ENCODE measurements around the gene RIPK3.

DNA sequence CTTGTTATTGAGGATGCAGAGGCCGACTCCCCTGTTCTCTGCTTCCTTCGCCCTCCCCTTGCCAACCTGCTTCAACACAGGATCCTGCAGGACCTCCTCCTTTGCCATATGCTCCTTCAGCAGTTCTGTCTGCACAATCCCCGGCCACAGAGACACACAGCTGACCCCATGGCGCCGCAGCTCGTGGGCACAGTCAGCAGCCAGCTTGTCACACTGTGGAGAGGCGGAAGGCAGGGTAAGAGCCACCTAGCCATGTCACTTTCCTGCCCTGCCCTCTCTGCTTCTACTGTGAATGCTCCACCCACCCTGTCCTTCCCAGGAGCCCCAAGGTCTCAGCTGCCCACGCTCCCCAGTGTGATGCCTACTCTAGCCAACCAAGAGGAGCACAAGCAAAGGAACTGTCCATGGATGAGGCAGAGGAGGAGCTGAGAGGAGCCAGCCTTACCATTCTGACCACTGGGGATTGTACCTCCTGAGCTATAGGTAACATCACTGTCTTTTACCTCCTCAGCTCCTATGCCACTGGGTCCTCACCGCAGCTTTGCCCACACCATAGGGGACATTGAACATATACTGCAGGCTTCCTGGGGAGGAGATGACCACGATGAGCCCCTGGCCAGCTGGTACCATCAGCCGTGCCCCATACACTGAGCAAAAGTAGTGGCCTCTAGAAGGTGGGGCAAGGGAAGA lies 47.5 kb downstream of the RIPK3 start:
- TF ChIP-seq, protein P1, sequence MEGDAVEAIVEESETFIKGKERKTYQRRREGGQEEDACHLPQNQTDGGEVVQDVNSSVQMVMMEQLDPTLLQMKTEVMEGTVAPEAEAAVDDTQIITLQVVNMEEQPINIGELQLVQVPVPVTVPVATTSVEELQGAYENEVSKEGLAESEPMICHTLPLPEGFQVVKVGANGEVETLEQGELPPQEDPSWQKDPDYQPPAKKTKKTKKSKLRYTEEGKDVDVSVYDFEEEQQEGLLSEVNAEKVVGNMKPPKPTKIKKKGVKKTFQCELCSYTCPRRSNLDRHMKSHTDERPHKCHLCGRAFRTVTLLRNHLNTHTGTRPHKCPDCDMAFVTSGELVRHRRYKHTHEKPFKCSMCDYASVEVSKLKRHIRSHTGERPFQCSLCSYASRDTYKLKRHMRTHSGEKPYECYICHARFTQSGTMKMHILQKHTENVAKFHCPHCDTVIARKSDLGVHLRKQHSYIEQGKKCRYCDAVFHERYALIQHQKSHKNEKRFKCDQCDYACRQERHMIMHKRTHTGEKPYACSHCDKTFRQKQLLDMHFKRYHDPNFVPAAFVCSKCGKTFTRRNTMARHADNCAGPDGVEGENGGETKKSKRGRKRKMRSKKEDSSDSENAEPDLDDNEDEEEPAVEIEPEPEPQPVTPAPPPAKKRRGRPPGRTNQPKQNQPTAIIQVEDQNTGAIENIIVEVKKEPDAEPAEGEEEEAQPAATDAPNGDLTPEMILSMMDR (IDR thresholded peaks at IDR 0.05; ENCODE audit: low read length) = no peak
- TF ChIP-seq EZH2 (optimal IDR thresholded peaks at IDR 0.05; ENCODE audit: low read depth, low read length) = no peak
- no peak for TF ChIP-seq EZH2phosphoT487 (IDR thresholded peaks at IDR 0.05; ENCODE audit: low read length)
